Liver (tissue), 9 donors: ENCODE results near the gene DNMBP. TPM values are rescaled to one million over a fixed set of nuclear protein-coding genes. Genes with fewer than 3 reads are reported as not detected.

ENCODE experiments used
- DNase-seq: peaks from one replicate; pipeline ENCODE4 v3.0.0-alpha.2; 2017; ENCODE audit warnings: low spot score
- H3K27ac ChIP-seq, 2 donors: one replicate each; pipeline ENCODE4 v1.7.0; 2013; ENCODE audit warnings: inconsistent platforms in 2 of 2, low read length in 2 of 2, control low read depth in 1 of 2, low read depth in 1 of 2, mild to moderate bottlenecking in 1 of 2
- H3K27me3 ChIP-seq, 4 donors: one replicate each; pipeline versions ENCODE4 v1.6.1 to v1.7.0; 2013; ENCODE audit warnings: low read length in 3 of 4, inconsistent platforms in 1 of 4, mild to moderate bottlenecking in 1 of 4, moderate library complexity in 1 of 4; ENCODE audit not compliant: control insufficient read depth in 4 of 4, insufficient read depth in 4 of 4
- H3K36me3 ChIP-seq, 4 donors: one replicate each; pipeline versions ENCODE4 v1.6.1 to v1.7.0; 2013; ENCODE audit warnings: low read length in 3 of 4, mild to moderate bottlenecking in 3 of 4, low read depth in 1 of 4, moderate library complexity in 1 of 4; ENCODE audit not compliant: control insufficient read depth in 4 of 4, insufficient read depth in 3 of 4
- H3K4me1 ChIP-seq, 4 donors: one replicate each; pipeline versions ENCODE4 v1.6.1 to v1.7.0; 2013; ENCODE audit warnings: low read length in 3 of 4, mild to moderate bottlenecking in 3 of 4, moderate library complexity in 1 of 4; ENCODE audit not compliant: control insufficient read depth in 4 of 4, insufficient read depth in 4 of 4
- H3K4me3 ChIP-seq, 3 donors: one replicate each; pipeline versions ENCODE4 v1.6.1 to v1.7.0; 2013; ENCODE audit warnings: low read length in 3 of 3, control low read depth in 1 of 3, low read depth in 1 of 3, mild to moderate bottlenecking in 1 of 3
- H3K9ac ChIP-seq, 2 donors: one replicate each; pipeline ENCODE4 v1.7.0; 2013; ENCODE audit warnings: low read length in 2 of 2, mild to moderate bottlenecking in 2 of 2, moderate library complexity in 2 of 2, control low read depth in 1 of 2, low read depth in 1 of 2
- H3K9me3 ChIP-seq, 4 donors: one replicate each; pipeline versions ENCODE4 v1.6.1 to v1.7.0; 2013; ENCODE audit warnings: low read length in 3 of 4; ENCODE audit not compliant: control insufficient read depth in 4 of 4
- ATF3 ChIP-seq: IDR thresholded peaks from 2 replicates; pipeline ENCODE4 v1.6.1; 2016; ENCODE audit warnings: antibody characterized with exemption
- CTCF ChIP-seq: fragments of 150-350 bp; IDR thresholded peaks from 2 replicates; pipeline ENCODE4 v1.5.1; 2017; ENCODE audit warnings: improper control_type of control experiment, low read depth, low read length; ENCODE audit not compliant: missing input control
- EGR1 ChIP-seq, 2 donors: IDR thresholded peaks; 2 replicates each; pipeline ENCODE4 v1.6.1; 2016 to 2018; ENCODE audit warnings: antibody characterized with exemption in 2 of 2, low read depth in 2 of 2
- FOXA1 ChIP-seq: IDR thresholded peaks from 2 replicates; pipeline ENCODE4 v1.6.1; 2016; ENCODE audit warnings: antibody characterized with exemption
- GABPA ChIP-seq, 2 donors: IDR thresholded peaks in 1 of 2; conservative IDR thresholded peaks in 1 of 2; 2 replicates each; pipeline ENCODE4 v1.6.1; 2016; ENCODE audit warnings: antibody characterized with exemption in 2 of 2, mild to moderate bottlenecking in 1 of 2, moderate library complexity in 1 of 2
- HNF4A ChIP-seq, 2 donors: conservative IDR thresholded peaks; 2 replicates each; pipeline ENCODE4 v1.6.1; 2016; ENCODE audit warnings: antibody characterized with exemption in 2 of 2, mild to moderate bottlenecking in 2 of 2
- HNF4G ChIP-seq: IDR thresholded peaks from 2 replicates; pipeline ENCODE4 v1.6.1; 2016; ENCODE audit warnings: antibody characterized with exemption
- NR2F2 ChIP-seq: IDR thresholded peaks from 2 replicates; pipeline ENCODE4 v1.6.1; 2016; ENCODE audit warnings: antibody characterized with exemption
- RAD21 ChIP-seq, 2 donors: IDR thresholded peaks; 2 replicates each; pipeline ENCODE4 v1.6.1; 2016; ENCODE audit warnings: antibody characterized with exemption in 2 of 2, mild to moderate bottlenecking in 2 of 2
- REST ChIP-seq: IDR thresholded peaks from 2 replicates; pipeline ENCODE4 v1.6.1; 2016; ENCODE audit warnings: antibody characterized with exemption, mild to moderate bottlenecking
- SP1 ChIP-seq: IDR thresholded peaks from 2 replicates; pipeline ENCODE4 v1.6.1; 2018; ENCODE audit warnings: antibody characterized with exemption, mild to moderate bottlenecking
- TAF1 ChIP-seq: conservative IDR thresholded peaks from 2 replicates; pipeline ENCODE4 v1.6.1; 2016; ENCODE audit warnings: antibody characterized with exemption, mild to moderate bottlenecking
- YY1 ChIP-seq: IDR thresholded peaks from 2 replicates; pipeline ENCODE4 v1.6.1; 2016; ENCODE audit warnings: antibody characterized with exemption, mild to moderate bottlenecking
- WGBS: extraction: QIAGEN DNeasy Blood & Tissue Kit; methylation state at CpG from one replicate; pipeline ENCODE4 v1.1.7; 2013; 5-methylcytosine and 5-hydroxymethylcytosine counted together
- polyA plus RNA-seq, 2 donors: library from polyadenylated mRNA; stranded (reverse) in 1 of 2; unstranded in 1 of 2; fragments of 200-250 nt in 1 of 2; fragments of >200 nt in 1 of 2; fragmentation: Nextera tagmentation in 1 of 2; extraction: Ambion mirVana in 1 of 2; gene quantifications; one replicate each; pipeline versions ENCODE4 v1.2.1 to v1.2.3, GENCODE V29; 2013 to 2015
- total RNA-seq, 2 donors: library from RNA; depleted of rRNA; stranded (reverse); fragments of >200 nt; gene quantifications; one replicate each; pipeline ENCODE4 v1.2.3, GENCODE V29; 2014
- donor health status: healthy.
- donor health status: healthy.
- donor health status: healthy.
- donor health status: healthy.
- donor health status: healthy.

The DNMBP gene
- total and polyA plus RNA-seq, 4 donors, result 3.8 to 12.6 (median 5.3) TPM

GRCh38 chr10:99881371-99881770, 128.4 kb downstream of the DNMBP start:
- TF ChIP-seq TAF1 (no peak), ATF3 (no peak), CTCF (no peak), REST (no peak), HNF4A (conservative IDR thresholded peaks at IDR 0.05) (no peak), GABPA (IDR thresholded peaks at IDR 0.05 in 1 of 2, conservative IDR thresholded peaks at IDR 0.05 in 1 of 2) (no peak), HNF4G (no peak), SP1 (no peak), RAD21 (IDR thresholded peaks at IDR 0.05) (no peak), EGR1 (IDR thresholded peaks at IDR 0.05; ENCODE audit: low read depth in 2 of 2) (no peak), FOXA1 (no peak), YY1 (no peak)

GRCh38 chr10:99880080-99880835, 129.5 kb downstream of the DNMBP start:
- Histone ChIP-seq H3K9ac (no peak overlapping the region), H3K4me3 (no peak overlapping the region), H3K36me3 (peaks cover 23 to 84% (median 64%) of the 10 kb centered on the region in 4 donors), H3K4me1 (peaks cover 0 to 7% (median 4%) of the 10 kb centered on the region in 4 donors), H3K9me3 (no peaks in the 10 kb centered on the region), H3K27me3 (no peaks in the 10 kb centered on the region), H3K27ac (peak overlapping the region in 1 of 2 donors; percentile 37)
- 74% methylated on average over 19 of the region's 19 CpGs for WGBS
- DNase-seq, result no peak
- peak; percentile 9 for TF ChIP-seq SP1
- no peak for TF ChIP-seq CTCF
- TF ChIP-seq NR2F2, result peak; percentile 71

More at GRCh38 chr10:99881371-99881770, 128.4 kb downstream of the DNMBP start:
- 93% methylated on average over 5 of the region's 5 CpGs for WGBS
- Histone ChIP-seq H3K4me1 (peaks cover 0 to 7% (median 4%) of the 10 kb centered on the region in 4 donors), H3K27ac (no peak overlapping the region), H3K27me3 (no peaks in the 10 kb centered on the region), H3K4me3 (no peak overlapping the region), H3K9me3 (no peaks in the 10 kb centered on the region), H3K36me3 (peaks cover 23 to 87% (median 70%) of the 10 kb centered on the region in 4 donors), H3K9ac (no peak overlapping the region)
- no peak for DNase-seq
